HG03135 (cell line): ENCODE measurements around the gene VIT.
A peak's percentile ranks its signal among the peaks of the same experiment; 100 is the strongest.

Experiments used
- ATAC-seq: cut with Tn5 transposase; IDR thresholded peaks from one replicate; pipeline ENCODE4 v1.9.1; 2021; ENCODE audit warnings: mild to moderate bottlenecking, moderate library complexity; ENCODE audit not compliant: unreplicated experiment

VIT gene

GRCh38 chr2:36756438-36756837 is 59.9 kb downstream of the VIT start:
- no peak for ATAC-seq

- no peak for ATAC-seq
These were observed 66.4 kb downstream of the VIT start for GRCh38 chr2:36762764-36763490.

- ATAC-seq: no peak
These were observed 72.6 kb downstream of the VIT start for GRCh38 chr2:36769106-36769505.

GRCh38 chr2:36770542-36771287 is 74.2 kb downstream of the VIT start:
- no peak for ATAC-seq

GRCh38 chr2:36771671-36772070 is 75.2 kb downstream of the VIT start:
- no peak for ATAC-seq

- ATAC-seq: no peak
These were observed 77.4 kb downstream of the VIT start for GRCh38 chr2:36773947-36774346.

GRCh38 chr2:36775261-36775660 is 78.8 kb downstream of the VIT start:
- ATAC-seq: no peak

- ATAC-seq: no peak
These were observed 79.3 kb downstream of the VIT start for GRCh38 chr2:36775806-36776205.

- no peak for ATAC-seq
These were observed 80.8 kb downstream of the VIT start for GRCh38 chr2:36777272-36777671.

- no peak for ATAC-seq
These were observed 81.3 kb downstream of the VIT start for GRCh38 chr2:36777788-36778187.

GRCh38 chr2:36779462-36779861 is 83.0 kb downstream of the VIT start:
- no peak for ATAC-seq

GRCh38 chr2:36780231-36780839 is 83.8 kb downstream of the VIT start:
- no peak for ATAC-seq

- no peak for ATAC-seq
These were observed 85.6 kb downstream of the VIT start for GRCh38 chr2:36781907-36782720.

- no peak for ATAC-seq
These were observed 86.7 kb downstream of the VIT start for GRCh38 chr2:36783246-36783645.

GRCh38 chr2:36785179-36785795 is 88.8 kb downstream of the VIT start:
- peak; percentile 69 for ATAC-seq

- no peak for ATAC-seq
These were observed 92.8 kb downstream of the VIT start for GRCh38 chr2:36789181-36789804.

GRCh38 chr2:36792951-36793350 is 96.4 kb downstream of the VIT start:
- no peak for ATAC-seq

GRCh38 chr2:36797324-36798070 is 101.0 kb downstream of the VIT start:
- no peak for ATAC-seq

GRCh38 chr2:36798724-36799123 is 102.2 kb downstream of the VIT start:
- ATAC-seq: no peak

GRCh38 chr2:36800381-36800780 is 103.9 kb downstream of the VIT start:
- ATAC-seq: no peak
